HG02610 (cell line): Measurements from ENCODE around the gene SCN8A.

Experiments
- ATAC-seq: cut with Tn5 transposase; IDR thresholded peaks from one replicate; pipeline ENCODE4 v1.9.1; 2021; ENCODE audit warnings: mild to moderate bottlenecking, moderate library complexity; ENCODE audit not compliant: unreplicated experiment

Gene SCN8A

DNA sequence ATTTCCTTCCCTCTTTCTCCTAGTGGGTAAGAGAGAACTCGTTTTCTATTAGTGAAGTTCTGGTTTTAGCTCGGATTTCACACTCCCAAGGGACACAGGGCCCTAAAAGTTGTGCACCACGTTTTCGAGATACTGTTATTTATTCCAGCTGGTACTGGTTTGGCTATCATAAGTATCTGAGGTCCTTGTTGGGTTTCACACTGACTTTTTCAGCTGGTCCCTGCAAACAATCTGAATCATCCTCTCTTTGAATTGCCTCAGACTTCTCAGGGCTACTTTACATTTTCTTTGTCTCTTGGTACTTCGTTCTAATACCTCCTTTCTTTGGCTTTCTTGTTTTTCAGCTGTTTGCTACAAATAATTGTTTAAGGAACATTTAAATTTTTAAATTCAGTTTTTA, 75.7 kb downstream of the SCN8A start:
- no peak for ATAC-seq

- no peak for ATAC-seq
Measured at GRCh38 chr12:51667269-51667668, 76.2 kb downstream of the SCN8A start.

- no peak for ATAC-seq
Measured at GRCh38 chr12:51669271-51669670, 78.2 kb downstream of the SCN8A start.

GRCh38 chr12:51669996-51670395, 79.0 kb downstream of the SCN8A start:
- ATAC-seq, result no peak

- no peak for ATAC-seq
Measured at GRCh38 chr12:51672334-51672733, 81.3 kb downstream of the SCN8A start.

DNA sequence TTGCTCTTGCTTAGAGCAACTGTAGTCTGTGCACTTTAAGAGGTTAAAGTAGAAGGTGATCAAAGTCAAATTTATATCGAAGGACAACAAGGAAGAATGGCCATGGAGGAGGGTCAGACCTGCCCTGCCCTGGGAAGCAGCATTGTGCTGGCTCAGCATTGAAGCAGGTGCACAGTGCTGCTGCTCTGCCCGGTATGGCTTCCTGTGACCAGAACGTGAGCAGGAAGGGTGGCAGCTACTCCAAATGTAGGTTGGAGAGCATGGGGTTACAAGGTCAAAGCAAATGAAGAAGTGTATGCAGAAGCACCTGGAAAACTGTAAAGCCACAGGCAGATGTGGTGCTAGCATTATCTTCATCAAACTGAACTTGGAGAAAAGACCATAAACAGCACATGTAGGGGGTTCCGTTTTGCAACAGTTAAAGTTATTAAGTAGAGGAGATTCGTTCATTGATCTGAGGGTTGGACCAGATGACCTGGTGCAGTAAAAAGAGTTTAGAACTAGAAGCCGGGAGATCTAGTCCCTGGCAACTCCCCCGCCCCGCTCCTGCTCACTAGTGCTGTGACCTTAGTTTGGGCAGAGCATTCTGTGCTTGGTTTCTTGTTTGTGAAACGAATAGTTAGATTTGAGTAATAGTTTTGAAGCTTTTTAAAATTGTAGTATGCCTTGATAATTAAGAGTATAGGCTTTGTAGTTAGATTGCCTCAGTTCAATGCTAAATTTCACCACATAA, 84.2 kb downstream of the SCN8A start:
- no peak for ATAC-seq

- ATAC-seq, result no peak
Measured at GRCh38 chr12:51676875-51677274, 85.8 kb downstream of the SCN8A start.

GRCh38 chr12:51677284-51677968, 86.4 kb downstream of the SCN8A start:
- no peak for ATAC-seq

GRCh38 chr12:51678086-51678724, 87.2 kb downstream of the SCN8A start:
- ATAC-seq, result no peak

- no peak for ATAC-seq
Measured at GRCh38 chr12:51682981-51683380, 91.9 kb downstream of the SCN8A start.

GRCh38 chr12:51683763-51684357, 92.8 kb downstream of the SCN8A start:
- no peak for ATAC-seq

DNA sequence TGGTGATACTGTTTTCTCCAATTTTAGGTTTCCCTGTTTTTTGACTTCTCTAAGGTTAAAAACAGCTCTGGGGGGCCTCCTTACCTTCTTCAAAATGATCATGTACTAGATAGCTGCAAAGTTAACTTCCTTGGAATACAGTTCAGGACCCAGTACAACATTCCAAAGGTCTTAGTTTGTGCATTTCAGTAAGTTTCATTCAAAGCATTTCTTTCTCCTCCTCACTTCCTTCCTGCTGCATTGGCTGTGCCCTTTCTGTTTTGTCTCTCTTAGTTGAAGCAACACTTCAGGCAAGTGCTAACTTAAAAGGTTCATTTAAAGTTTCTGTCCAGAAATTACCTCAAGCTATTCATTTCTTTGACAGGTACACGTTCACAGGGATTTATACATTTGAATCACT, 95.7 kb downstream of the SCN8A start:
- no peak for ATAC-seq

DNA sequence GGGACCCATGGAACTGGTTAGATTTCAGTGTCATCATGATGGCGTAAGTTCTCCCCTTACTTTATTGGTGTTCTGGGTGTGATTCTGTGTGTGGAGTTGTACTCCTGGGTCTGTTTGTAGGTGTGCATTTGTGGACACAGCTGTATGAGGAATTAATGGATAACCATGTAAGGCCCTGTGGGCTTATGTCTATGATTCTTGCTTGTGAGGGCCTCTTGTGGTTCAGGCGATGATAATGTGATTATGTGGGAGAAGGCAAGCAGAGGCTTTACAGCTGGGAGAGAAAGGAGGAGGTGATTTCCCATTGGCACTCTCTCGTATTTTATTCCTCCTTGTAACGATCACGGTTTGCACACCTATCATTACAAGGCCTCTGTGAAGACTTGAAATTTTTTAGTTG, 96.1 kb downstream of the SCN8A start:
- no peak for ATAC-seq

DNA sequence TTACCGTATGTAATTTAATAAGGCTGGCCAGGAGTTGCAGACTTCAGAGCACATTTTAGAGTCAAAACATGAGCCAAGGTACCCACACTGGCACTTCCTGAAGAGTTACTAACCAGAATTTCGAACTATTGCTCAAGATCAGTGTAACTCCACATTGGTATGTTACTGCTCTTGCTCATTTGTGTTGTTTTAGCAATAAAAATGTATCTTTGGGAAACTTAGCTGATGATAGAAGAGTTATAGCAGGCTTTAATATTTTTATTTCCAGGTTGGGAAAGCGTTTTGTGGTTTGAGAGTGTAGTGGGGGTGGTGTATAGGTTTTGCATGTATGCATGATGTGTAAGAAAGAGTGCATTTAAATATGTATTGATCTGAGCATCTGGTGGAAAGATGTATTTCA, 96.6 kb downstream of the SCN8A start:
- ATAC-seq, result no peak

- ATAC-seq, result no peak
Measured at GRCh38 chr12:51689983-51690382, 99.0 kb downstream of the SCN8A start.

GRCh38 chr12:51692016-51692415, 101.0 kb downstream of the SCN8A start:
- no peak for ATAC-seq

DNA sequence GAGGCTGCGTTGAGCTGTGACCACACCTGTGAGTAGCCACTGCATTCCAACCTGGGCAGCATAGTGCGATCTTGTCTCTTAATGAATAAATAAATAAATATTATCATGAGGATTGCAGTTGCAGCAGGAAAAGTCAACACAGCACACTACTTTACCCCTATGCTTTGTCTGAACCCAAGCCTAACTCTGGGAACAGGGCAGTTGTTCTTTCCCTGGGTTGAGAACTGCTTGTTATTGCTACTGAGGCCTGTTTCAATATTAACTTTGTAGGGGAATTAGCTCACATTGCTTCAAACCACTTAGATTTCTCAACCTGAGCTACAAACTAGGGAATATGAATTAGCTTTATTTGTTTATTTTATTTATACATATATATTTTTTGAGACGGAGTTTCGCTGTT, 102.5 kb downstream of the SCN8A start:
- no peak for ATAC-seq

DNA sequence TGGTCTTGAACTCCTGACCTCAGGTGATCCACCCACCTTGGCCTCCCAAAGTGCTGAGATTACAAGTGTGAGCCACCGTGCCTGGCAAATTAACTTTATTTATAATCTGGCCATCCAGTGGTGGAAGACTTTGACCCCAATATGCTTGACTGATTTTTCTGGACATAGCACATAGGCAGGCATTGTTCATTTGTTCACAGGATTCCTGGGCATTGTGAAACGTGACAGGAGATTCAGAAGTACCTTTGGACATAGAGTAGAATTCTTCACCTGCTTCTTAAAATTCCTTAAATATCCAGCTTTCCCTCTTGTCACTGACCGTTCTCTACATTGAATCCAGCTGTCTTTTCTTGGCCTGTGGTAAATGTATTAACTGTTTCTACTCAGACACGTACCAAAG, 103.1 kb downstream of the SCN8A start:
- ATAC-seq, result no peak

DNA sequence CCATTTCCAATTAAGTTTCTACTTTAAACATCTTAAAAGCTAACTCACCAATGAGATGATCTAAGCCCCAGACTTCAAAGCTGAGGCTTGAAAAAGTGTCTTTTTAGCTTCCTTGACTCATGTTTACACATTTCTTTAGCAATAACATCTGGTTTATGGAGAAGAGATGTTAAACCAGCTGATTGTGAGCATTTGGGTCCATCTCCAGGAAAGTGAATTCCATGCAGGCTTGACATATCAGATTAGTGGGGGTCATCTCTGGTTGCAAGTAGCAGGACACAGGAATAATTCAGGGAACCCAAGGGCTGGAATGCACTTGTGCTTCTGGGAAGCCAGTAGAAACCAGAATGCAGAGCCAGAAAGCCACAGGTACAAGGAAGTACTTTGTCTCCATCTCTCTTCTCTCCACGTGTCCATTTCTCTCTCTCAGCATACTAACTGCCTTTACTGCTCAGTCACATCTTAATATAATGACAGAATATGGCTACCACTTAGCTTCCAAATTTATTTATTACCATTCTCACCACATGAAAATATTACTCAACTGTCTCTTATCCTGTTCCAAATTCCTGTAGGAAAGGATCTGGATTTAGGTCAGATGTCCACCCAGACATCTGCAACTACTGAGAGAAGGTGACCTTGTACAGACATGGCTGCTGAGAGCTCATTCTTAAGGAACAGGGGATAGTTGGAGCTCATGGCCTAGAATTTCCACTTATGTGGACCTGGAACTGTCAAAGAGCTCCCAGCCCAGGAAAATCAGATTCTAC, 104.4 kb downstream of the SCN8A start:
- ATAC-seq, result no peak

- ATAC-seq, result no peak
Measured at GRCh38 chr12:51699219-51699618, 108.2 kb downstream of the SCN8A start.

- ATAC-seq, result no peak
Measured at GRCh38 chr12:51700887-51701286, 109.9 kb downstream of the SCN8A start.
